H9 (cell line): ENCODE measurements around the gene MEF2C. TPM values are rescaled to one million over a fixed set of nuclear protein-coding genes. Genes with fewer than 3 reads are reported as not detected.

Source experiments
- DNase-seq: peaks from one replicate; pipeline ENCODE4 v3.0.0-alpha.2; 2017
- H2AFZ ChIP-seq: one replicate; pipeline ENCODE4 v1.6.1; 2013; ENCODE audit warnings: mild to moderate bottlenecking, low read length, control low read depth, moderate library complexity
- H2AK5ac ChIP-seq: 2 replicates; pipeline ENCODE4 v1.6.1; 2013; ENCODE audit warnings: low read length, control low read depth, mixed read lengths; ENCODE audit not compliant: insufficient read length
- H2BK120ac ChIP-seq: one replicate; pipeline ENCODE4 v1.6.1; 2013; ENCODE audit warnings: low read depth, mild to moderate bottlenecking, low read length, control low read depth, inconsistent platforms; ENCODE audit not compliant: poor library complexity, severe bottlenecking
- H2BK12ac ChIP-seq: 2 replicates; pipeline ENCODE4 v1.6.1; 2013; ENCODE audit warnings: low read length, control low read depth, mixed read lengths, low read depth; ENCODE audit not compliant: insufficient read length
- H2BK15ac ChIP-seq: 2 replicates; pipeline ENCODE4 v1.6.1; 2013; ENCODE audit warnings: low read depth, low read length, control low read depth
- H2BK20ac ChIP-seq: one replicate; pipeline ENCODE4 v1.6.1; 2013; ENCODE audit warnings: low read depth, mild to moderate bottlenecking, low read length, control low read depth, inconsistent platforms; ENCODE audit not compliant: poor library complexity, severe bottlenecking
- H2BK5ac ChIP-seq: 2 replicates; pipeline ENCODE4 v1.6.1; 2013; ENCODE audit warnings: low read length, control low read depth, mixed read lengths; ENCODE audit not compliant: insufficient read length
- H3K14ac ChIP-seq: 2 replicates; pipeline ENCODE4 v1.6.1; 2013; ENCODE audit warnings: low read length, control low read depth; ENCODE audit not compliant: insufficient read depth
- H3K18ac ChIP-seq: 2 replicates; pipeline ENCODE4 v1.6.1; 2013; ENCODE audit warnings: low read depth, mild to moderate bottlenecking, mixed read lengths, low read length, control low read depth; ENCODE audit not compliant: insufficient read length
- H3K23ac ChIP-seq: 2 replicates; pipeline ENCODE4 v1.6.1; 2013; ENCODE audit warnings: low read length, control low read depth, mixed read lengths, low read depth; ENCODE audit not compliant: insufficient read length
- H3K23me2 ChIP-seq: 2 replicates; pipeline ENCODE4 v1.6.1; 2013; ENCODE audit warnings: low read depth, mild to moderate bottlenecking, mixed read lengths, low read length, control low read depth; ENCODE audit not compliant: insufficient read length, poor library complexity, severe bottlenecking
- H3K27ac ChIP-seq: 2 replicates; pipeline ENCODE4 v1.5.1; 2013; ENCODE audit warnings: low read length, control low read depth, mixed read lengths, low read depth; ENCODE audit not compliant: insufficient read length
- H3K27me3 ChIP-seq: 2 replicates; pipeline ENCODE4 v1.6.1; 2013; ENCODE audit warnings: low read length, control low read depth, inconsistent platforms; ENCODE audit not compliant: insufficient read depth
- H3K4ac ChIP-seq: 2 replicates; pipeline ENCODE4 v1.6.1; 2013; ENCODE audit warnings: low read depth, mild to moderate bottlenecking, control low read depth, inconsistent platforms, low read length, moderate library complexity
- H3K4me1 ChIP-seq: 2 replicates; pipeline ENCODE4 v1.6.1; 2013; ENCODE audit warnings: low read length, control low read depth, inconsistent platforms; ENCODE audit not compliant: insufficient read depth
- H3K4me2 ChIP-seq: 2 replicates; pipeline ENCODE4 v1.6.1; 2013; ENCODE audit warnings: low read length, control low read depth, mixed read lengths; ENCODE audit not compliant: insufficient read length, insufficient read depth
- H3K56ac ChIP-seq: 2 replicates; pipeline ENCODE4 v1.6.1; 2013; ENCODE audit warnings: low read depth, mild to moderate bottlenecking, mixed read lengths, low read length, control low read depth; ENCODE audit not compliant: insufficient read length
- H3K79me1 ChIP-seq: 2 replicates; pipeline ENCODE4 v1.6.1; 2013; ENCODE audit warnings: low read depth, mild to moderate bottlenecking, moderate library complexity, low read length, control low read depth, inconsistent platforms; ENCODE audit not compliant: insufficient read depth, poor library complexity, severe bottlenecking
- H3K79me2 ChIP-seq: 2 replicates; pipeline ENCODE4 v1.6.1; 2013; ENCODE audit warnings: low read length, control low read depth, inconsistent platforms; ENCODE audit not compliant: insufficient read depth
- H3K9ac ChIP-seq: 2 replicates; pipeline ENCODE4 v1.6.1; 2013; ENCODE audit warnings: low read length, control low read depth, mixed read lengths; ENCODE audit not compliant: insufficient read length; ENCODE audit errors: extremely low read depth
- H3K9me3 ChIP-seq: one replicate; pipeline ENCODE4 v1.6.1; 2013; ENCODE audit warnings: low read depth, low read length, inconsistent platforms; ENCODE audit not compliant: control insufficient read depth
- H3T11ph ChIP-seq: one replicate; pipeline ENCODE4 v1.6.1; 2013; ENCODE audit warnings: mild to moderate bottlenecking, low read length, control low read depth, inconsistent platforms
- H4K20me1 ChIP-seq: one replicate; pipeline ENCODE4 v1.6.1; 2013; ENCODE audit not compliant: control insufficient read depth, insufficient read length, insufficient read depth
- H4K5ac ChIP-seq: 2 replicates; pipeline ENCODE4 v1.6.1; 2013; ENCODE audit warnings: low read depth, mild to moderate bottlenecking, mixed read lengths, low read length, control low read depth; ENCODE audit not compliant: insufficient read length
- H4K8ac ChIP-seq: replicated peaks from 2 replicates; pipeline ENCODE4 v1.6.1; 2013; ENCODE audit warnings: low read length, control low read depth, mixed read lengths, low read depth; ENCODE audit not compliant: insufficient read length
- H4K91ac ChIP-seq: 2 replicates; pipeline ENCODE4 v1.6.1; 2013; ENCODE audit warnings: low read depth, mild to moderate bottlenecking, moderate library complexity, mixed read lengths, low read length, control low read depth; ENCODE audit not compliant: insufficient read length
- H3K27ac Mint-ChIP-seq, 3 experiments: 2 replicates in 2 of 3; 3 replicates in 1 of 3; pipeline ENCODE4 v1.8.0; 2020 to 2021; ENCODE audit warnings: mixed read lengths in 3 of 3, mild to moderate bottlenecking in 1 of 3, moderate library complexity in 1 of 3
- H3K27me3 Mint-ChIP-seq: 2 replicates; pipeline ENCODE4 v1.8.0; 2021; ENCODE audit warnings: low read depth, mild to moderate bottlenecking, moderate library complexity, mixed read lengths
- H3K36me3 Mint-ChIP-seq, 3 experiments: 2 replicates in 2 of 3; 3 replicates in 1 of 3; pipeline ENCODE4 v1.8.0; 2020 to 2021; ENCODE audit warnings: low read depth in 3 of 3, mixed read lengths in 3 of 3; ENCODE audit not compliant: insufficient read depth in 1 of 3
- H3K4me1 Mint-ChIP-seq, 2 experiments: 2 replicates each; pipeline ENCODE4 v1.8.0; 2020; ENCODE audit warnings: mixed read lengths in 2 of 2
- H3K4me3 Mint-ChIP-seq, 2 experiments: 2 replicates in 1 of 2; 3 replicates in 1 of 2; pipeline ENCODE4 v1.8.0; 2020 to 2021; ENCODE audit warnings: mild to moderate bottlenecking in 2 of 2, mixed read lengths in 2 of 2, moderate library complexity in 1 of 2
- H3K9me3 Mint-ChIP-seq, 2 experiments: 2 replicates in 1 of 2; 3 replicates in 1 of 2; pipeline ENCODE4 v1.8.0; 2020; ENCODE audit warnings: mild to moderate bottlenecking in 2 of 2, mixed read lengths in 2 of 2, moderate library complexity in 1 of 2
- WGBS: extraction: QIAGEN DNeasy Blood & Tissue Kit; methylation state at CpG from one replicate; pipeline ENCODE4 v1.1.7; 2013; ENCODE audit warnings: missing lambda C conversion rate, low lambda C conversion rate, mixed read lengths; ENCODE audit not compliant: insufficient read length; ENCODE audit errors: extremely low coverage; 5-methylcytosine and 5-hydroxymethylcytosine counted together
- total RNA-seq: library from RNA; stranded (reverse); gene quantifications from 2 replicates; pipeline ENCODE4 v1.2.1, GENCODE V29; 2021
- TF ChIP-seq, protein P1 (sequence below): fragments of 200-600 bp; sonication (generic); conservative IDR thresholded peaks from 3 replicates; pipeline ENCODE4 v1.8.0; 2021; ENCODE audit warnings: antibody characterized with exemption, mild to moderate bottlenecking

Gene MEF2C
- total RNA-seq, 1 experiment from 2014 or later, result 0.11 TPM

DNA sequence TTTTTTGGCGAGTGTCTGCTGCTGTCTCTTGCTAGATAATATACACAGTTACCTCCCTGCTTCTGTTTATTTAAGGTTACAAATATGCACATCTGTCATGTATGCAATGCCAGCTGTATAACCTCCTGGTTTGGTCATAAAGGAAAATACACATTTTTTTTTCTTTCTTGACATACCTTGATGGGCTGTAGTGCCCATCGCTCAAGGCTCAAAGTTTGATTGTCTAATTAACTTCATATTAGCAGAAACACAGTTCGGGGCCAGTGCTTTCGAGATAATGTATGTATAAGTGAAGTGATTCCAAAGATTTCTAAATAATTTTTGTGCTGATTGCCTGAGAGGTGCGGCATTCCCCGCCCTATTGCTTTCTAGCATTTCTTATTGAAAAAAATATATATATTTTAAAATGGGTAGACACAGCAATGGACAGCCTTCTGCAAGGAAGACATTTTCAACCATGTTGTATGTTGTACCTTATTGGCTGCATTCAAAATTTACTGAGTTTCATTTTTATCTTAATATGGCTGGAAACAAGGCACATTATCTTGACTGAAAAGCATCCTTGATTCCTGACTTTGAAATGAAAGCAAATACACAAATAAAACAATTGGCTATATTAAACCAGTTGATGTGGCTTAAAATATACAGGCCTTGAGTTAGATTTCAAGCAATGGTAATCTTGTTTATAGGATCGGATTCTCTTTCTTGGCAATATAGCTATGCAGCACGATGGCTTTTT, 206.2 kb downstream of the MEF2C start:
- Mint-ChIP-seq H3K4me1 (peaks cover 53 to 66% of the 10 kb centered on the region in 2 experiments), H3K36me3 (no peaks in the 10 kb centered on the region), H3K27ac (no peak overlapping the region), H3K4me3 (peak overlapping the region; percentile 31 to 67; a peak in 4 of 5 replicates), H3K27me3 (peaks cover 98% of the 10 kb centered on the region), H3K9me3 (peaks cover 2 to 3% of the 10 kb centered on the region in 2 experiments; a peak in 2 of 5 replicates)
- H3K18ac ChIP-seq, result no peak overlapping the region
- peaks cover 2% of the 10 kb centered on the region; the same call in 1 of the 2 replicates for H3K4me1 ChIP-seq
- no peak overlapping the region for H2BK5ac ChIP-seq
- H3K4me2 ChIP-seq, result peak overlapping the region; percentile 14
- H4K8ac ChIP-seq, result no peak overlapping the region
- H3K14ac ChIP-seq, result no peak overlapping the region
- no peak for DNase-seq
- H3K79me2 ChIP-seq, result no peaks in the 10 kb centered on the region
- no peak overlapping the region for H2BK120ac ChIP-seq
- no peak overlapping the region for H3K4ac ChIP-seq
- peaks cover 72% of the 10 kb centered on the region for H3K27me3 ChIP-seq
- no peaks in the 10 kb centered on the region for H4K20me1 ChIP-seq
- TF ChIP-seq, protein P1, sequence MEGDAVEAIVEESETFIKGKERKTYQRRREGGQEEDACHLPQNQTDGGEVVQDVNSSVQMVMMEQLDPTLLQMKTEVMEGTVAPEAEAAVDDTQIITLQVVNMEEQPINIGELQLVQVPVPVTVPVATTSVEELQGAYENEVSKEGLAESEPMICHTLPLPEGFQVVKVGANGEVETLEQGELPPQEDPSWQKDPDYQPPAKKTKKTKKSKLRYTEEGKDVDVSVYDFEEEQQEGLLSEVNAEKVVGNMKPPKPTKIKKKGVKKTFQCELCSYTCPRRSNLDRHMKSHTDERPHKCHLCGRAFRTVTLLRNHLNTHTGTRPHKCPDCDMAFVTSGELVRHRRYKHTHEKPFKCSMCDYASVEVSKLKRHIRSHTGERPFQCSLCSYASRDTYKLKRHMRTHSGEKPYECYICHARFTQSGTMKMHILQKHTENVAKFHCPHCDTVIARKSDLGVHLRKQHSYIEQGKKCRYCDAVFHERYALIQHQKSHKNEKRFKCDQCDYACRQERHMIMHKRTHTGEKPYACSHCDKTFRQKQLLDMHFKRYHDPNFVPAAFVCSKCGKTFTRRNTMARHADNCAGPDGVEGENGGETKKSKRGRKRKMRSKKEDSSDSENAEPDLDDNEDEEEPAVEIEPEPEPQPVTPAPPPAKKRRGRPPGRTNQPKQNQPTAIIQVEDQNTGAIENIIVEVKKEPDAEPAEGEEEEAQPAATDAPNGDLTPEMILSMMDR, result no peak
- H2BK15ac ChIP-seq, result no peak overlapping the region
- H2AFZ ChIP-seq, result no peak overlapping the region
- H4K5ac ChIP-seq, result no peak overlapping the region
- H2AK5ac ChIP-seq, result no peak overlapping the region
- no peaks in the 10 kb centered on the region for H3K79me1 ChIP-seq
- no CpG with 5 or more reads among the region's 8 CpGs for WGBS
- no peak overlapping the region for H3K56ac ChIP-seq
- H2BK12ac ChIP-seq, result no peak overlapping the region
- no peak overlapping the region for H3T11ph ChIP-seq
- H3K23me2 ChIP-seq, result peaks cover 44% of the 10 kb centered on the region
- no peak overlapping the region for H3K9ac ChIP-seq
- H2BK20ac ChIP-seq, result no peak overlapping the region
- H4K91ac ChIP-seq, result no peak overlapping the region
- H3K27ac ChIP-seq, result no peak overlapping the region
- no peak overlapping the region for H3K23ac ChIP-seq
- H3K9me3 ChIP-seq, result no peaks in the 10 kb centered on the region
